Astrocyte (in vitro differentiated cells and primary cell): Measurements from ENCODE around the gene RBBP7.

ENCODE experiments used
- CTCF ChIP-seq: IDR thresholded peaks from 2 replicates; pipeline ENCODE4 v1.5.1; 2011; ENCODE audit warnings: low read depth, mild to moderate bottlenecking, inconsistent platforms, low read length, moderate library complexity; ENCODE audit not compliant: insufficient read depth
- EZH2 ChIP-seq: IDR thresholded peaks from 2 replicates; pipeline ENCODE4 v1.6.1; 2012; ENCODE audit warnings: mild to moderate bottlenecking, low read length, inconsistent platforms; ENCODE audit not compliant: insufficient read depth

GRCh38 chrX:16856744-16857143 is 13.4 kb downstream of the RBBP7 start:
- no peak for TF ChIP-seq CTCF
- TF ChIP-seq EZH2 = no peak
